Skeletal muscle tissue (tissue), 4 donors: ENCODE data around the gene LIMS1. TPM values are rescaled to one million over a fixed set of nuclear protein-coding genes. Genes with fewer than 3 reads are reported as not detected.
"Not testable (repeated sequence)": the region's sequence is repeated elsewhere in the genome, so short reads cannot be mapped to it uniquely, and the experiment has no call there.

Experiments
- H3K27ac ChIP-seq: one replicate; pipeline ENCODE4 v1.7.0; 2013; ENCODE audit warnings: mild to moderate bottlenecking, low read depth, low read length, inconsistent platforms
- H3K27me3 ChIP-seq, 3 donors: one replicate each; pipeline ENCODE4 v1.7.0; 2013; ENCODE audit warnings: low read length in 3 of 3; ENCODE audit not compliant: control insufficient read depth in 3 of 3, insufficient read depth in 3 of 3
- H3K36me3 ChIP-seq, 3 donors: one replicate each; pipeline ENCODE4 v1.7.0; 2013; ENCODE audit warnings: low read length in 3 of 3; ENCODE audit not compliant: control insufficient read depth in 3 of 3, insufficient read depth in 3 of 3
- H3K4me1 ChIP-seq, 3 donors: one replicate each; pipeline ENCODE4 v1.7.0; 2013; ENCODE audit warnings: low read length in 3 of 3, mild to moderate bottlenecking in 3 of 3; ENCODE audit not compliant: control insufficient read depth in 3 of 3, insufficient read depth in 3 of 3
- H3K4me3 ChIP-seq, 3 donors: one replicate each; pipeline ENCODE4 v1.7.0; 2013; ENCODE audit warnings: low read length in 3 of 3
- H3K9ac ChIP-seq, 3 donors: one replicate each; pipeline ENCODE4 v1.7.0; 2013; ENCODE audit warnings: low read length in 3 of 3, mild to moderate bottlenecking in 3 of 3, moderate library complexity in 2 of 3, low read depth in 1 of 3
- H3K9me3 ChIP-seq, 3 donors: one replicate each; pipeline ENCODE4 v1.7.0; 2013; ENCODE audit warnings: low read length in 3 of 3; ENCODE audit not compliant: control insufficient read depth in 3 of 3
- total RNA-seq: library from RNA; depleted of rRNA; stranded (reverse); fragments of >200 nt; gene quantifications from one replicate; pipeline ENCODE4 v1.2.3, GENCODE V29; 2014
- donor health status: Osteomylitis.

The LIMS1 gene
- total RNA-seq, 1 donor from 2014 or later: 26.6 TPM

DNA sequence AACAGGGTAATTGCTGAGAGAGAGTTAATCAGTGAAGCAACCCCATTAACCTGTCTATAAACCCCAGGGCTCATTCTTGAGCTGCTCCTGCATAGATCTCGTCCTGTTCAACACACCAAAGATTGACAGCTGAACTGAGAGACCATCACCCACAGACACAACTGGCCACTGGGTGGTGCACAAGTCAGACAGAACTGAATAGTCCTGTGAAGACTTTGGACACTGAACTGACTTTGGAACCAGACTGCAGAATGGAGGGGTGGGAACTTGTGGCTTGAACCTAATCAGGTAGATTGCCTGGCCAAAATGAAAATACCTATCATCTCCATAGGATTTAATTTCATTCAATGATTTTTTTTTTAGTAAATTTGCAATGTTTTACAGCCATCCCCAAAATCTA is 155.7 kb downstream of the LIMS1 start:
- H3K4me1 ChIP-seq, H3K9ac ChIP-seq, H3K27me3 ChIP-seq, H3K36me3 ChIP-seq, H3K9me3 ChIP-seq, H3K4me3 ChIP-seq, H3K27ac ChIP-seq: not testable (repeated sequence)

DNA sequence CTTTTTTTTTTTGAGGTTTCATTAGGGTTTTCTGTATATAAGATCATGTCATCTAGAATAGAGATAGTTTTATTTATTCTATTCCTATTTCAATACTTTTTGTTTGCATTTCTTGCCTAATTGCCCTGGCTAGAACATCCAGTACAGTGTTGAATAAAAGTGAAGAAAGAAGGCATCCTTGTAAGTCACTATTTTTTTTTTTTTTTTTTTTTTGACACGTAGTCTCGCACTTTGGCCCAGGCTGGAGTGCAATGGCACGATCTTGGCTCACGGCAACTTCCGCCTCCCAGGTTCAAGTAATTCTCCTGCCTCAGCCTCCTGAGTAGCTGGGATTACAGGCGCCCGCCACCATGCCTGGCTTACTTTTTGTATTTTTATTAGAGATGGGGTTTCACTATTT is 157.2 kb downstream of the LIMS1 start:
- H3K36me3 ChIP-seq: no peaks in the 10 kb centered on the region
- no peak overlapping the region for H3K4me3 ChIP-seq
- no peaks in the 10 kb centered on the region for H3K27me3 ChIP-seq
- no peaks in the 10 kb centered on the region for H3K4me1 ChIP-seq
- H3K9ac ChIP-seq: no peak overlapping the region
- H3K9me3 ChIP-seq: no peaks in the 10 kb centered on the region
- H3K27ac ChIP-seq: no peak overlapping the region

DNA sequence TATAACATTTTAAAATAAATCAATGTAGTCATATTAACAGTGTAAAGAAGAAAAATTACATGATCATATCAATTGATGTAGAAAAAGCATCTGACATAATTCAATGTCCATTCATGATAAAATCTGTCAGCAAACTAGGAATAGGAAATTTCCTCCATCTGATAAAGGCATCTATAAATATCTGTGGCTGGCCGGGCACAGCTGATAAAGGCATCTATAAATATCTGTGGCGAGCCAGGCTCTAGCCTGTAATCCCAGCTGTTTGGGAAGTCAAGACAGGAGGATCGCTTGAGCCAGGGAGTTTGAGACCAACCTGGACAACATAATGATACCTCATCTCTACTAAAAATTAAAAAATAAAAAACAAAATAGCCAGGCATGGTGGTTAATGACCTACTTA is 166.9 kb downstream of the LIMS1 start:
- H3K36me3 ChIP-seq: no peaks in the 10 kb centered on the region
- H3K9me3 ChIP-seq: no peaks in the 10 kb centered on the region
- no peak overlapping the region for H3K27ac ChIP-seq
- no peaks in the 10 kb centered on the region for H3K27me3 ChIP-seq
- H3K9ac ChIP-seq: no peak overlapping the region
- H3K4me3 ChIP-seq: no peak overlapping the region
- no peaks in the 10 kb centered on the region for H3K4me1 ChIP-seq

DNA sequence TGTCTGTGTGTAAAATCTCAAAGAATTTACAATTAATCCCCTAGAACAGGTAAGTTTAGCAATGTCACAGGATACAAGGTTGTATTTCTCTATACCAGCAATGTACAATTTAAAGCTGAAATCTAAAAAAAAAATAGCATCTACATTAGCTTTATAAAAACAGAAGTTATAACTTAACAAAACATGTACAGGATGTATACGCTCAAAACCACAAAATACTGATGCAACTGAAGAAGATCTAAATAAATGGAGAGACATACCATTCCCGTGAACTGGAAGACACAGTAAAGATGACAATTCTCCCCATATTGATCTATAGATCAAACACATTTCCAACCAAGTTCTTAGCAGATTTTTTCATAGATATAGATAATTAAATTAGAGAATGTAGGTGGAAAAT is 167.5 kb downstream of the LIMS1 start:
- Histone ChIP-seq H3K4me1 (no peaks in the 10 kb centered on the region), H3K9ac (no peak overlapping the region), H3K9me3 (no peaks in the 10 kb centered on the region), H3K27ac (no peak overlapping the region), H3K36me3 (no peaks in the 10 kb centered on the region), H3K4me3 (no peak overlapping the region), H3K27me3 (no peaks in the 10 kb centered on the region)

DNA sequence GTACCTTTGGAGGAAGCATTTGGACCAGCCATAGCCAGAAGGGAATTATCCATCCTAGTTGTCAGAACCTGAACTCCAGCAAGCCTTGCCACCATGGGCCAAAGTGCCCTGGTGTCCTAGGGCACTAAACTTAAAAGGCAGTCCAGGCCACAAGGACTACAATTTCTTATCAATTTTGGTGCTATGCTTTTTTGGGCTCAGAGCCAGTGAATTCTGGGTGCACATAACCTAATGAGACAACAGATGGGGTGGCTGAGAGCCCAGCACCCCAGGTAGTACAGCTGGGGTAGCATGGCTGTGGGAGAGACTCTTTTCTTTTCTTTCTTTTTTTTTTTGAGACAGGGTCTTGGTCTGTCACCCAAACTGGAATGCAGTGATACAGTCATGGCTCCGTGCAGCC is 170.6 kb downstream of the LIMS1 start:
- H3K4me3 ChIP-seq: no peak overlapping the region
- H3K27ac ChIP-seq: no peak overlapping the region
- H3K9me3 ChIP-seq: no peaks in the 10 kb centered on the region
- no peak overlapping the region for H3K9ac ChIP-seq
- no peaks in the 10 kb centered on the region for H3K27me3 ChIP-seq
- no peaks in the 10 kb centered on the region for H3K36me3 ChIP-seq
- no peaks in the 10 kb centered on the region for H3K4me1 ChIP-seq

DNA sequence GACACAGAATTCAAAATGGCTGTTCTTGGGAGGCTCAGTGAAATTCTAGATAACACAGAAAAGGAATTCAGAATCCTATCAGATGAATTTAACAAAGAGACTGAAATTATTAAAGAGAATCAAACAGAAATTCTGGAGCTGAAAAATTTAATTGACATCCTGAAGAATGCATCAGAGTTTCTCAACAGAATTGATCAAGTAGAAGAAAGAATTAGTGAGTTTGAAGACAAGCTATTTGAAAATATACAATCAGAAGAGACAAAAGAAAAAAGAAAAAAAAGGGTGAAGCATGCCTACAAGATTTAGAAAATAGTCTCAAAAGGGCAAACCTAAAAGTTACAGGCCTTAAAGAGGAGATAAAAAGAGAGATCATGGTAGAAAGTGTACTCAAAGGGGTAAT is 173.0 kb downstream of the LIMS1 start:
- no peak overlapping the region for H3K27ac ChIP-seq
- no peak overlapping the region for H3K9ac ChIP-seq
- H3K4me1 ChIP-seq: no peaks in the 10 kb centered on the region
- no peaks in the 10 kb centered on the region for H3K9me3 ChIP-seq
- H3K36me3 ChIP-seq: no peaks in the 10 kb centered on the region
- H3K27me3 ChIP-seq: no peaks in the 10 kb centered on the region
- H3K4me3 ChIP-seq: no peak overlapping the region

DNA sequence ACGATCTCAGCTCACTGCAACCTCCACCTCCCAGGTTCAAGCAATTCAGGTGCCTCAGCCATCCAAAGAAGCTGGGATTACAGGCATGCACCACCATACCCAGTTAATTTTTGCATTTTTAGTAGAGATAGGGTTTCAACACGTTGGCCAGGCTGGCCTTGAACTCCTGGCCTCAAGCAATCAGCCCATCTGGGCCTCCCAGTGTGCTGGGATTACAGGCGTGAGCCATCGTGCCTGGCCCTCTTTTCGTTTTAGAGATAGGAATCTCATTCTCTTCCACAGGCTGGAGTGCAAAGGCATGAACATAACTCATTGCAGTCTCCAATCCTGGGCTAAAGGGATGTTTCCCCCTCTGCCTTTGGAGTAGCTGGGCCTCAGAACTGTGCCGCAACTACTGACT is 182.7 kb downstream of the LIMS1 start:
- H3K36me3 ChIP-seq, H3K9me3 ChIP-seq, H3K4me1 ChIP-seq, H3K4me3 ChIP-seq, H3K27me3 ChIP-seq, H3K9ac ChIP-seq, H3K27ac ChIP-seq: not testable (repeated sequence)

DNA sequence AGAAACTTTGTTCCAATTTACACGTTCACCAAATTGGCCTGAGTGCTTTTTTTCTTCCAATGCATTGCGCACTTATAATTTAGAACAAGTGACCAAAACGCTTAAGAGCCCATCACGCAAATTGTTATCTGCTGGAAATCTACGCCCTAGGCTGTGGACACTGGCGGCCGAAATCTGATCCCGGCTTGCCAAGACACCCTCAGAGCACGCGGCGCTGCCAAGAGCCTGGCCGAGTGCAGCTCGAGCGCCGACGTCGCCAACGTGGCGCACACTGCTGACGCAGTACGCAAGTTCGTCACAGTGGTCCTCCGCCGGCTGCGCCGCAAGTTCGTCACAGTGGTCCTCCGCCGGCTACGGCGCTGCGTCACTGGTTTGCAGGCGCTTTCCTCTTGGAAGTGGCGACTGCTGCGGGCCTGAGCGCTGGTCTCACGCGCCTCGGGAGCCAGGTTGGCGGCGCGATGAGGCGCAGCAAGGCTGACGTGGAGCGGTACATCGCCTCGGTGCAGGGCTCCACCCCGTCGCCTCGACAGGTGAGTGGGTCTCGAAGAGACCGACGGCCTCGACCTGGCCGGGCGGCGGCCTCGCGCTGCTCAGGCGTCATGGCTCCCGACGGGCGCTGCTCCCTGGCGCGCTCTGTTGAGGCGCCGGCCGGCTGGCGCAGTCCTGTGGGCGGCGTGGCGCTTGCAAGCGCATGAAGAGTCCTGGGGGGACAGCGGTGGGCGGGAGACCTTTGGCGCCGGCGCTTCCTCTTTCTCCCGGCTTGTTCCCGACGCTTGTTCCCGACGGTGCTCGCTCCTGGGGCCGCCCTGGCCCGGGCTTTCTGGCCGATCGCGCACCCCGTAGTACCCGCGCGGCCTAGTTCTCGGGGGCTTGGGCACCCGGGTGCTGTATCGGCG is 185.1 kb downstream of the LIMS1 start, which contains the start of gene RANBP2:
TSS of gene RANBP2 (plus strand) at position 334 of the 896 bp plus-strand sequence. CDS start at position 459, 125 bp downstream.
- no peaks in the 10 kb centered on the region for H3K27me3 ChIP-seq
- peak within 1 kb of the TSS; percentile 91 to 95 (median 92) for H3K4me3 ChIP-seq
- peak within 1 kb of the TSS; percentile 96 for H3K27ac ChIP-seq
- H3K9me3 ChIP-seq: no peaks in the 10 kb centered on the region
- peak within 1 kb of the TSS; percentile 90 to 98 (median 97) for H3K9ac ChIP-seq
- no peaks in the 10 kb centered on the region for H3K36me3 ChIP-seq
- peaks cover 0 to 5% (median 0%) of the 10 kb centered on the region in 3 donors for H3K4me1 ChIP-seq

DNA sequence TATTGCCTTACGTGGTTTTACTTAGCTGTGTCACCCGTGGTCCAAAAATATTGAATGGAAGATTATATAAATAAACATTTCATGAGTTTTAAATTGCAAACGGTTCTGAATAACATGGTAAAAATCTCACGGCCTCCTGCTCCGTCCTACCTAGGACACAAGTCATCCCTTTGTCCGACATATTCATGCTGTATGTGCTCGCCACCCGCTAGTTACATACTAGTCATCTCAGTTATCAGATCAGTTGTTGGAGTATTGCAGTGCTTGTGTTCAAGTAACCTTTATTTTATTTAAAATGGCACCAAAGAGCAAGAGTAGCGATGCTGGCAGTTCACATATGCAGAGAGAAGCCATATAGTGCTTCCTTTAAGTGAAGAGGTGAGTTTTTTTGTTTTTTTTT is 191.8 kb downstream of the LIMS1 start:
- not testable (repeated sequence) for H3K4me1 ChIP-seq, H3K9me3 ChIP-seq, H3K27ac ChIP-seq, H3K27me3 ChIP-seq, H3K36me3 ChIP-seq, H3K4me3 ChIP-seq, H3K9ac ChIP-seq

DNA sequence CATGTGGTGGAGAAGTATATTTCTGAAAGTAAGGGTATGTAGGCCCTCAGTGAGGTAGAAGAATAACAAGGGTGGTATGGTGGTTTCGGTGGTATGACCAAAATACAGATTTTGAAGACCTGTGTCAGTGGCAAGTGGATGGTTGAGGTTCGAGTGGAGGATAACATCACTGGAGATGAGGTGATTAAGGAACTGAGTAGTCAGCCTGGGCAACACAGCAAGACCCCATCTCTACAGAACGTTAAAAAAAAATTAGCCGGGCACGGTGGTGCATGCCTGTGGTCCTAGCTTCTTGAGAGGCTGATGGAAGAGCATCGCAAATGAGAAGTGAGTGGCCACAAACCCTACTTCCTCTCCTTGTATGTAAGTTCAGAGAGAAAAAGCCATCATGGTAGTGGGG is 200.4 kb downstream of the LIMS1 start:
- H3K36me3 ChIP-seq, H3K4me3 ChIP-seq: not testable (repeated sequence)

More for the DNA sequence above, 200.4 kb downstream of the LIMS1 start:
- H3K9me3 ChIP-seq, H3K27me3 ChIP-seq, H3K9ac ChIP-seq, H3K4me1 ChIP-seq, H3K27ac ChIP-seq: not testable (repeated sequence)
